ENCODE data around the gene CXCL17.

Gene CXCL17

GRCh38 chr19:42422901-42423461 lies 19.8 kb downstream of the CXCL17 start:
- no peak for TF ChIP-seq CTCF (conservative IDR thresholded peaks at IDR 0.05; ENCODE audit: low read depth)
- DNase-seq (ENCODE audit: low spot score), result peak; percentile 61
- H3K27ac ChIP-seq, result peak overlapping the region; percentile 79
- ChIA-PET POLR2A (ENCODE audit: low non-redundant PET) (no interaction called here), CTCF (interaction anchor here (1.5 kb wide), 1 partner anchor 11 kb away, joined by 6 read pairs; no protein-coding TSS in a partner anchor)

GRCh38 chr19:42422092-42422900 lies 20.4 kb downstream of the CXCL17 start:
- H3K27ac ChIP-seq, result peak overlapping the region; percentile 79
- CTCF ChIA-PET, result no interaction called here
- POLR2A ChIA-PET (ENCODE audit: low non-redundant PET), result no interaction called here
- no peak for DNase-seq (ENCODE audit: low spot score)
- TF ChIP-seq CTCF (conservative IDR thresholded peaks at IDR 0.05; ENCODE audit: low read depth), result no peak

GRCh38 chr19:42421591-42422031 lies 21.1 kb downstream of the CXCL17 start:
- DNase-seq (ENCODE audit: low spot score), result peak; percentile 85
- ChIA-PET CTCF (no interaction called here), POLR2A (ENCODE audit: low non-redundant PET) (no interaction called here)
- H3K27ac ChIP-seq, result peak overlapping the region; percentile 79
- no peak for TF ChIP-seq CTCF (conservative IDR thresholded peaks at IDR 0.05; ENCODE audit: low read depth)

GRCh38 chr19:42421101-42421500 lies 21.6 kb downstream of the CXCL17 start:
- TF ChIP-seq CTCF (conservative IDR thresholded peaks at IDR 0.05; ENCODE audit: low read depth), result no peak
- H3K27ac ChIP-seq, result peak overlapping the region; percentile 79
- CTCF ChIA-PET, result interaction anchor here (0.6 to 1.6 kb wide), 3 partner anchors 14 to 64 kb away, joined by 3 to 8 read pairs (median 5); no protein-coding TSS in a partner anchor
- DNase-seq (ENCODE audit: low spot score), result no peak
- POLR2A ChIA-PET (ENCODE audit: low non-redundant PET), result no interaction called here

- H3K27ac ChIP-seq, result peak overlapping the region; percentile 79
- CTCF ChIA-PET, result interaction anchor here (0.5 to 1.6 kb wide), 13 partner anchors 11 to 1865 kb away, joined by 3 to 8 read pairs (median 3); no protein-coding TSS in a partner anchor
- POLR2A ChIA-PET (ENCODE audit: low non-redundant PET), result interaction anchor here (0.6 to 0.7 kb wide), 4 partner anchors 11 to 406 kb away, joined by 3 to 7 read pairs (median 3); no protein-coding TSS in a partner anchor
- TF ChIP-seq CTCF (conservative IDR thresholded peaks at IDR 0.05; ENCODE audit: low read depth), result peak; percentile 70
- DNase-seq (ENCODE audit: low spot score), result peak; percentile 71
Observed at GRCh38 chr19:42420055-42420544, 22.6 kb downstream of the CXCL17 start.

- TF ChIP-seq CTCF (conservative IDR thresholded peaks at IDR 0.05; ENCODE audit: low read depth), result no peak
- H3K27ac ChIP-seq, result peak overlapping the region; percentile 79
- CTCF ChIA-PET, result interaction anchor here (0.6 to 1.1 kb wide), 4 partner anchors 13 to 331 kb away, joined by 3 to 6 read pairs (median 5); no protein-coding TSS in a partner anchor
- no peak for DNase-seq (ENCODE audit: low spot score)
- POLR2A ChIA-PET (ENCODE audit: low non-redundant PET), result no interaction called here
Observed at GRCh38 chr19:42419309-42419708, 23.4 kb downstream of the CXCL17 start.
